SK-N-SH treated with all-trans-retinoic acid at 6 μM for 48 hours (cell line): ENCODE results near the gene AKT3.

Source experiments
- ARNTL ChIP-seq: fragments of 450-650 bp; formaldehyde crosslinking; IDR thresholded peaks from 2 replicates; pipeline ENCODE4 v1.5.0; 2020; ENCODE audit warnings: low read depth, mild to moderate bottlenecking, moderate library complexity, borderline replicate concordance
- CSRNP3 ChIP-seq: fragments of 250-450 bp; sonication (Bioruptor Pico); IDR thresholded peaks from 2 replicates; pipeline ENCODE4 v1.5.1; 2021; ENCODE audit warnings: mild to moderate bottlenecking, moderate library complexity
- TOX ChIP-seq: fragments of 250-450 bp; sonication (Bioruptor Pico); IDR thresholded peaks from 2 replicates; pipeline ENCODE4 v1.8.0; 2021; ENCODE audit warnings: mild to moderate bottlenecking, moderate library complexity, borderline replicate concordance
- ZNF565 ChIP-seq: fragments of 450-650 bp; formaldehyde crosslinking; conservative IDR thresholded peaks from 2 replicates; pipeline ENCODE4 v1.5.0; 2020; ENCODE audit warnings: low read depth, mild to moderate bottlenecking, moderate library complexity

- no peak for TF ChIP-seq TOX
- no peak for TF ChIP-seq ZNF565 (CRISPR knock-in tag)
- TF ChIP-seq ARNTL, result no peak
- TF ChIP-seq CSRNP3 (CRISPR knock-in tag), result no peak
Observed at GRCh38 chr1:243473227-243474135, 376.6 kb downstream of the AKT3 start.
